GM23248 (cell line): ENCODE measurements around the gene SEL1L.

Experiments
- EZH2 ChIP-seq: fragments of 200-600 bp; sonication (generic); IDR thresholded peaks from 2 replicates; pipeline ENCODE4 v1.6.1; 2018; ENCODE audit warnings: antibody characterized with exemption, mild to moderate bottlenecking; ENCODE audit not compliant: insufficient read depth, poor library complexity, severe bottlenecking
- EZH2phosphoT487 ChIP-seq: fragments of 200-600 bp; sonication (generic); IDR thresholded peaks from 2 replicates; pipeline ENCODE4 v1.6.1; 2018; ENCODE audit warnings: antibody characterized with exemption, moderate library complexity, mild to moderate bottlenecking, low read depth; ENCODE audit not compliant: insufficient read depth

DNA sequence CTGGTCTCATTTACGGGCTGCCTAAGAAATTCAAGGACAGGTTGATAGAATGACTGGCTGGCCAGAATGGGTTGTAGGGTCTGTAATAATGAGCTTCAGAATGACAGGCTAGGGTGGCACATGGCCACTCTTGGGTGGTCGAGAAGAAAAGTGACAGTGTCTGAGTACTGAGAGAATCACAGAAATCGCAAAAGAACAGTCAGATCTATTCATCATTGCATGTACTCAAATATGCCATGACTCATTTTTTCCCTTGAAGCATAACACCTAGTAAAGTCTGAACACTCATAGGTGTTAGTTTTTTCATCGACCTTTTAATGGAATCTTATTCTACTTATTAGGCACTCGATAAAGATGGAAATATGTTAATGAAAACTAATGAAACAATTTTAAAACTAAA is 37.8 kb upstream of the SEL1L start:
- TF ChIP-seq EZH2 = no peak
- no peak for TF ChIP-seq EZH2phosphoT487
